Measurements from ENCODE around the gene POMGNT2.

The POMGNT2 gene

GRCh38 chr3:43041517-43041916 is 64.4 kb downstream of the POMGNT2 start:
- no peak for DNase-seq

- DNase-seq: no peak
Measured at GRCh38 chr3:43038010-43038409, 67.9 kb downstream of the POMGNT2 start.

GRCh38 chr3:43036621-43037423 is 69.1 kb downstream of the POMGNT2 start:
- DNase-seq: no peak

- no peak for DNase-seq
Measured at GRCh38 chr3:43035801-43036365, 70.0 kb downstream of the POMGNT2 start.

- no peak for DNase-seq
Measured at GRCh38 chr3:43034911-43035310, 71.0 kb downstream of the POMGNT2 start.

GRCh38 chr3:43034200-43034599 is 71.7 kb downstream of the POMGNT2 start:
- DNase-seq: no peak

GRCh38 chr3:43032646-43033628 is 72.9 kb downstream of the POMGNT2 start:
- no peak for DNase-seq

- no peak for DNase-seq
Measured at GRCh38 chr3:43031889-43032545, 73.9 kb downstream of the POMGNT2 start.

- DNase-seq: no peak
Measured at GRCh38 chr3:43031485-43031884, 74.4 kb downstream of the POMGNT2 start.

- no peak for DNase-seq
Measured at GRCh38 chr3:43030162-43030935, 75.5 kb downstream of the POMGNT2 start.

Measured in DMS 273 treated with DMSO at 0.1 percent for 48 hours (cell line).